ENCODE measurements around the gene OGA. TPM values are rescaled to one million over a fixed set of nuclear protein-coding genes. Genes with fewer than 3 reads are reported as not detected.
"Not testable (repeated sequence)": the region's sequence is repeated elsewhere in the genome, so short reads cannot be mapped to it uniquely, and the experiment has no call there.

The OGA gene
- total RNA-seq, 1 donor from 2014 or later, result 77.6 TPM

GRCh38 chr10:101816376-101816775, 1.9 kb downstream of the OGA start:
- intact Hi-C loops (cut with DNase I), result no loop called here
- DNase-seq (ENCODE audit: low spot score), result no peak

- intact Hi-C loops (cut with DNase I), result no loop called here
Measured at GRCh38 chr10:101814466-101815071, 3.7 kb downstream of the OGA start.

GRCh38 chr10:101812606-101813005, 5.6 kb downstream of the OGA start:
- no peak for DNase-seq (ENCODE audit: low spot score)
- intact Hi-C loops (cut with DNase I), result no loop called here

More at GRCh38 chr10:101814466-101815071, 3.7 kb downstream of the OGA start:
- no peak for DNase-seq (ENCODE audit: low spot score)

GRCh38 chr10:101807158-101807557, 11.1 kb downstream of the OGA start:
- no peak for DNase-seq (ENCODE audit: low spot score)
- intact Hi-C loops (cut with DNase I), result no loop called here

- intact Hi-C loops (cut with DNase I), result no loop called here
- no peak for DNase-seq (ENCODE audit: low spot score)
Measured at GRCh38 chr10:101803511-101803910, 14.7 kb downstream of the OGA start.

GRCh38 chr10:101797403-101798059, 20.7 kb downstream of the OGA start:
- intact Hi-C loops (cut with DNase I), result no loop called here
- no peak for DNase-seq (ENCODE audit: low spot score)

GRCh38 chr10:101793526-101793925, 24.7 kb downstream of the OGA start:
- intact Hi-C loops (cut with DNase I), result no loop called here
- DNase-seq (ENCODE audit: low spot score), result no peak

- DNase-seq (ENCODE audit: low spot score), result no peak
- intact Hi-C loops (cut with DNase I), result no loop called here
Measured at GRCh38 chr10:101789686-101790085, 28.6 kb downstream of the OGA start.

GRCh38 chr10:101789231-101789630, 29.0 kb downstream of the OGA start:
- intact Hi-C loops (cut with DNase I); DNase-seq (ENCODE audit: low spot score): not testable (repeated sequence)

- DNase-seq (ENCODE audit: low spot score), result no peak
- intact Hi-C loops (cut with DNase I), result no loop called here
Measured at GRCh38 chr10:101785801-101786200, 32.4 kb downstream of the OGA start.

GRCh38 chr10:101784558-101784957, 33.7 kb downstream of the OGA start:
- no peak for DNase-seq (ENCODE audit: low spot score)
- intact Hi-C loops (cut with DNase I), result no loop called here

- intact Hi-C loops (cut with DNase I), result loop anchor here (2.0 kb wide), 1 partner anchor 35 kb away; the partner anchor contains the start of gene OGA
- no peak for DNase-seq (ENCODE audit: low spot score)
Measured at GRCh38 chr10:101783736-101784118, 34.5 kb downstream of the OGA start.

GRCh38 chr10:101782811-101783735, 35.2 kb downstream of the OGA start, which contains the start of gene NPM3:
Gene NPM3 (minus strand): TSS chr10:101783446. CDS start chr10:101783390, 56 bp downstream.
- DNase-seq (ENCODE audit: low spot score), result peak; percentile 87
- intact Hi-C loops (cut with DNase I), result loop anchor here (2.0 kb wide), 1 partner anchor 36 kb away; the partner anchor contains the start of gene OGA

- intact Hi-C loops (cut with DNase I), result loop anchor here (2.0 kb wide), 2 partner anchors 37 to 179 kb away; partner anchors contain the start of gene OGA
- DNase-seq (ENCODE audit: low spot score), result peak; percentile 56
Measured at GRCh38 chr10:101781984-101782810, 36.0 kb downstream of the OGA start.

- DNase-seq (ENCODE audit: low spot score), result no peak
- intact Hi-C loops (cut with DNase I), result loop anchor here (2.0 kb wide), 1 partner anchor 179 kb away; no protein-coding TSS in a partner anchor
Measured at GRCh38 chr10:101781655-101781983, 36.6 kb downstream of the OGA start.

GRCh38 chr10:101780818-101781654, 37.2 kb downstream of the OGA start:
- intact Hi-C loops (cut with DNase I), result loop anchor here (2.0 kb wide), 1 partner anchor 178 kb away; no protein-coding TSS in a partner anchor
- no peak for DNase-seq (ENCODE audit: low spot score)

- no peak for DNase-seq (ENCODE audit: low spot score)
- intact Hi-C loops (cut with DNase I), result loop anchor here (2.0 kb wide), 1 partner anchor 178 kb away; no protein-coding TSS in a partner anchor
Measured at GRCh38 chr10:101780187-101780817, 37.9 kb downstream of the OGA start.

Data from cardiac septum (tissue), 1 donor.